IMR-90 (cell line): ENCODE results near the gene GFY. TPM values are rescaled to one million over a fixed set of nuclear protein-coding genes. Genes with fewer than 3 reads are reported as not detected.
A peak's percentile ranks its signal among the peaks of the same experiment; 100 is the strongest.

Source experiments
- ATAC-seq: fragments of 200-7000 bp; cut with Tn5 transposase; 2 replicates; pipeline ENCODE4 v1.9.1; 2020; ENCODE audit warnings: low read depth, mild to moderate bottlenecking, moderate library complexity
- BruUV-seq: library from RNA; stranded (reverse); fragments of 400-500 nt; replicated peaks from 2 replicates; lab custom pipeline; 2021; lab: Mats Ljungman, UMichigan
- CTCF ChIA-PET: fragments of 300-600 bp; formaldehyde crosslinking; extraction: SDS; loops from one replicate; lab custom pipeline; 2021; ENCODE audit warnings: antibody characterized with exemption; lab: Yijun Ruan, JAX
- POLR2A ChIA-PET: fragments of 300-600 bp; sonication (Branson Sonifier 250); formaldehyde crosslinking; loops from one replicate; lab custom pipeline; 2022; ENCODE audit warnings: antibody characterized with exemption; ENCODE audit not compliant: unreplicated experiment; lab: Charles Lee
- DNase-seq: peaks from one replicate; pipeline ENCODE4 v3.0.0; 2013
- H2AFZ ChIP-seq: replicated peaks from 2 replicates; pipeline ENCODE3; 2013; ENCODE audit warnings: low read length, mild to moderate bottlenecking; ENCODE audit not compliant: poor library complexity
- H2AK5ac ChIP-seq: 2 replicates; pipeline ENCODE4 v1.6.1; 2013; ENCODE audit warnings: low read depth, low read length, inconsistent platforms
- H2AK9ac ChIP-seq: replicated peaks from 2 replicates; pipeline ENCODE3; 2013; ENCODE audit warnings: mild to moderate bottlenecking, low read depth, low read length, moderate library complexity; ENCODE audit not compliant: poor library complexity
- H2BK120ac ChIP-seq: 2 replicates; pipeline ENCODE4 v1.6.1; 2013; ENCODE audit warnings: low read depth, low read length, inconsistent platforms
- H2BK15ac ChIP-seq: 3 replicates; pipeline ENCODE4 v1.6.1; 2013; ENCODE audit warnings: low read depth, low read length, inconsistent platforms
- H2BK20ac ChIP-seq: 2 replicates; pipeline ENCODE4 v1.6.1; 2013; ENCODE audit warnings: low read depth, mild to moderate bottlenecking, inconsistent platforms, low read length, moderate library complexity
- H2BK5ac ChIP-seq: 2 replicates; pipeline ENCODE4 v1.6.1; 2013; ENCODE audit warnings: mild to moderate bottlenecking, low read depth, low read length, inconsistent platforms; ENCODE audit not compliant: poor library complexity, severe bottlenecking
- H3K14ac ChIP-seq: replicated peaks from 2 replicates; pipeline ENCODE4 v1.6.1; 2013; ENCODE audit warnings: low read depth, low read length, inconsistent platforms
- H3K18ac ChIP-seq: 2 replicates; pipeline ENCODE4 v1.6.1; 2013; ENCODE audit warnings: low read depth, low read length, control low read depth
- H3K23ac ChIP-seq: 2 replicates; pipeline ENCODE4 v1.6.1; 2013; ENCODE audit warnings: low read depth, low read length, inconsistent platforms
- H3K27ac ChIP-seq: 2 replicates; pipeline ENCODE4 v1.5.1; 2013; ENCODE audit warnings: mild to moderate bottlenecking, control low read depth, low read length; ENCODE audit not compliant: insufficient read depth
- H3K27me3 ChIP-seq: 2 replicates; pipeline ENCODE4 v1.6.1; 2013; ENCODE audit warnings: low read length; ENCODE audit not compliant: control insufficient read depth, insufficient read depth
- H3K36me3 ChIP-seq: 2 replicates; pipeline ENCODE4 v1.6.1; 2013; ENCODE audit warnings: low read length, mixed read lengths; ENCODE audit not compliant: control insufficient read depth, insufficient read depth
- H3K4ac ChIP-seq: 2 replicates; pipeline ENCODE4 v1.6.1; 2013; ENCODE audit warnings: low read depth, low read length, inconsistent platforms
- H3K4me1 ChIP-seq: 2 replicates; pipeline ENCODE4 v1.6.1; 2013; ENCODE audit warnings: low read length, mixed read lengths; ENCODE audit not compliant: control insufficient read depth, insufficient read depth
- H3K4me2 ChIP-seq: 2 replicates; pipeline ENCODE4 v1.6.1; 2013; ENCODE audit warnings: low read depth, mild to moderate bottlenecking, control low read depth, low read length, moderate library complexity
- H3K4me3 ChIP-seq: 2 replicates; pipeline ENCODE4 v1.5.1; 2013; ENCODE audit warnings: low read depth, mild to moderate bottlenecking, control low read depth, low read length, moderate library complexity; ENCODE audit not compliant: insufficient read depth
- H3K56ac ChIP-seq: 2 replicates; pipeline ENCODE4 v1.6.1; 2013; ENCODE audit warnings: low read length, inconsistent platforms; ENCODE audit not compliant: insufficient read depth; ENCODE audit errors: extremely low read depth
- H3K79me1 ChIP-seq, 2 experiments: 2 replicates each; pipeline ENCODE4 v1.6.1; 2013; ENCODE audit warnings: low read length in 2 of 2, inconsistent platforms in 1 of 2, low read depth in 1 of 2
- H3K9ac ChIP-seq: 2 replicates; pipeline ENCODE4 v1.6.1; 2013; ENCODE audit warnings: low read depth, low read length, control low read depth
- H3K9me1 ChIP-seq: 2 replicates; pipeline ENCODE4 v1.6.1; 2013; ENCODE audit warnings: low read length, inconsistent platforms; ENCODE audit not compliant: insufficient read depth
- H3K9me3 ChIP-seq: 2 replicates; pipeline ENCODE4 v1.6.1; 2013; ENCODE audit warnings: low read length; ENCODE audit not compliant: control insufficient read depth, insufficient read depth
- H4K20me1 ChIP-seq: 2 replicates; pipeline ENCODE4 v1.6.1; 2013; ENCODE audit warnings: low read length, inconsistent platforms; ENCODE audit not compliant: insufficient read depth
- H4K5ac ChIP-seq: 2 replicates; pipeline ENCODE4 v1.6.1; 2013; ENCODE audit warnings: mild to moderate bottlenecking, low read depth, low read length, control low read depth
- H4K8ac ChIP-seq, 2 experiments: 2 replicates each; pipeline ENCODE4 v1.6.1; 2013; ENCODE audit warnings: low read depth in 2 of 2, low read length in 2 of 2, control low read depth in 1 of 2, inconsistent platforms in 1 of 2
- H4K91ac ChIP-seq: 2 replicates; pipeline ENCODE4 v1.6.1; 2013; ENCODE audit warnings: low read depth, low read length, inconsistent platforms; ENCODE audit not compliant: insufficient read depth
- BHLHE40 ChIP-seq: fragments of 150-350 bp; IDR thresholded peaks from 2 replicates; pipeline ENCODE4 v1.6.1; 2016; ENCODE audit warnings: mild to moderate bottlenecking, low read depth, low read length
- CEBPB ChIP-seq: IDR thresholded peaks from 2 replicates; pipeline ENCODE4 v1.6.1; 2012; ENCODE audit warnings: low read depth, low read length, improper control_type of control experiment
- CHD1 ChIP-seq: IDR thresholded peaks from 2 replicates; pipeline ENCODE4 v1.6.1; 2012; ENCODE audit warnings: low read depth, low read length, improper control_type of control experiment
- CTCF ChIP-seq: conservative IDR thresholded peaks from 2 replicates; pipeline ENCODE4 v1.5.1; 2012; ENCODE audit warnings: mild to moderate bottlenecking, low read depth, low read length, improper control_type of control experiment
- FOS ChIP-seq: fragments of 150-350 bp; IDR thresholded peaks from 2 replicates; pipeline ENCODE4 v1.6.1; 2016; ENCODE audit warnings: low read depth, low read length
- MAFK ChIP-seq: IDR thresholded peaks from 2 replicates; pipeline ENCODE4 v1.6.1; 2012; ENCODE audit warnings: low read depth, low read length, improper control_type of control experiment
- MAZ ChIP-seq: IDR thresholded peaks from 2 replicates; pipeline ENCODE4 v1.6.1; 2012; ENCODE audit warnings: low read depth, mild to moderate bottlenecking, low read length, improper control_type of control experiment, moderate library complexity, borderline replicate concordance
- MXI1 ChIP-seq: IDR thresholded peaks from 2 replicates; pipeline ENCODE4 v1.6.1; 2012; ENCODE audit warnings: low read depth, mild to moderate bottlenecking, low read length, moderate library complexity, borderline replicate concordance
- NFE2L2 ChIP-seq: fragments of 150-350 bp; IDR thresholded peaks from 2 replicates; pipeline ENCODE4 v1.6.1; 2016; ENCODE audit warnings: low read depth, mild to moderate bottlenecking, low read length
- POLR2A ChIP-seq: IDR thresholded peaks from 2 replicates; pipeline ENCODE4 v1.6.1; 2012; ENCODE audit warnings: mild to moderate bottlenecking, low read depth, low read length
- RAD21 ChIP-seq: IDR thresholded peaks from 2 replicates; pipeline ENCODE4 v1.6.1; 2012; ENCODE audit warnings: low read length, improper control_type of control experiment
- RCOR1 ChIP-seq: IDR thresholded peaks from 2 replicates; pipeline ENCODE4 v1.6.1; 2012; ENCODE audit warnings: mild to moderate bottlenecking, low read length, improper control_type of control experiment; ENCODE audit not compliant: insufficient replicate concordance
- RFX5 ChIP-seq: IDR thresholded peaks from 2 replicates; pipeline ENCODE4 v1.8.0; 2012; ENCODE audit warnings: low read depth, mild to moderate bottlenecking, low read length, moderate library complexity
- SMC3 ChIP-seq: fragments of 150-350 bp; IDR thresholded peaks from 2 replicates; pipeline ENCODE4 v1.6.1; 2016; ENCODE audit warnings: low read depth, mild to moderate bottlenecking, antibody characterized with exemption, low read length, moderate library complexity
- WGBS, 2 experiments: methylation state at CpG; one replicate each; pipeline versions ENCODE4 v1.1.5 to v1.1.7; 2013; ENCODE audit warnings: missing lambda C conversion rate in 2 of 2; ENCODE audit not compliant: insufficient read length in 1 of 2; ENCODE audit errors: extremely low coverage in 2 of 2; 5-methylcytosine and 5-hydroxymethylcytosine counted together
- dilution Hi-C: fragments of 300-500 bp; cut with HindIII; formaldehyde crosslinking; loops from one replicate; pipeline ENCODE4 v1.14.3; 2018; ENCODE audit warnings: low sequenced_read_pairs; ENCODE audit not compliant: unreplicated experiment
- in situ Hi-C: fragments of 300-500 bp; cut with MboI; formaldehyde crosslinking; loops from 3 replicates; pipeline ENCODE4 v1.14.3; 2019; ENCODE audit warnings: low sequenced_read_pairs, inconsistent platforms, mixed read lengths
- intact Hi-C: fragments of 100-400 bp; cut with micrococcal nuclease; formaldehyde crosslinking; loops from 2 replicates; pipeline ENCODE4 v1.10.0; 2022
- polyA plus RNA-seq, 3 experiments: library from polyadenylated mRNA; depleted of rRNA; stranded (reverse); fragments of >200 nt; gene quantifications; 2 replicates each; pipeline ENCODE4 v1.2.3, GENCODE V29; 2012; ENCODE audit warnings: low replicate concordance in 1 of 3
- total RNA-seq: library from RNA; depleted of rRNA; stranded (reverse); fragments of >200 nt; gene quantifications from 2 replicates; pipeline ENCODE4 v1.2.3, GENCODE V29; 2012
- TF ChIP-seq, protein P1 (sequence below): fragments of 150-350 bp; IDR thresholded peaks from 2 replicates; pipeline ENCODE4 v1.6.1; 2017; ENCODE audit warnings: mild to moderate bottlenecking, antibody characterized with exemption, low read length, low read depth

Gene GFY
- total and polyA plus RNA-seq, 2 of the 4 experiments (the other 2 are of a cell fraction), result not detected

DNA sequence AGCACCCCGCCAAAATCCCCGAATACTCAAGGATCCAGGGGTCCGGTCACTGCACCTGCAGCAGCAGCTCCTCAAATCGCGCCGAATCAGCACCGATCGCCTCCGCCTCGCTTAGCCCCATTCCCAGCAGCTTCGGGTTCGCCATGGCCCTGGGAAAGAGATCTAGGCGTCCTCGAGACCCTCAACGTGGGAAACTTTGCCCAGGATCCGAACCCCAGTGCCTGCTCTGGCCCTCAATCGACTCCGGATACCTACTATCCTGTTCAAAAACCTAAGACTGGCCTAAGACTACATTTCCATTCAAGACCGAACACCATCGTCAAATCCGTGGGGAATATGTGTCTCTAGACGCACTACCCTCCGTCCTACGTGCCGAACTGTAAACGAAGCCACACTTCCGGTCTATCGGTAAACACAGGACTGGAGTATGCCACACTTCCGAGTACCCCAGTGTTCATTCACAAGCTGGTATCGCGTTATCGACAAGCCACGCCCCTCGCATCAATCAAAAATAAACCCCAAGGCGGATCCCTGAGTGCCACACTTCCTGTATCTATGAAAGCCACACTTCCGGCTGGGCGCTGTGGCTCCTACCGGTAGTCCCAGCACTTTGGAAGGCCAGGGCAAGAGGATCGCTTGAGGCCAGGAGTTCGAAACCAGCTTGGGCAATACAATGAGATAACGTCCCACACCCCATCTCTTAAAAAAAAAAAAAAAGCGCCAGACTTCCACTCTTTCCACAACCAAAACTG, 26.4 kb downstream of the GFY start, which contains the start of gene PIH1D1:
Gene PIH1D1, minus strand, starts transcription at position 385 of the 752 bp plus-strand sequence. Its CDS starts 240 bp downstream, at position 145.
- Histone ChIP-seq H3K9me1 (peaks cover 11% of the 10 kb centered on the region), H3K36me3 (peaks cover 4% of the 10 kb centered on the region), H3K27ac (peak within 1 kb of the TSS; percentile 87), H3K14ac (peak within 1 kb of the TSS; percentile 89), H2AFZ (peak within 1 kb of the TSS; percentile 100), H3K23ac (peak within 1 kb of the TSS; percentile 63), H2AK9ac (peak within 1 kb of the TSS; percentile 96), H2BK120ac (no peak within 1 kb of the TSS), H3K9ac (peak within 1 kb of the TSS; percentile 72), H3K4me1 (peaks cover 2% of the 10 kb centered on the region; the same call in 1 of the 2 replicates), H3K4me2 (peak within 1 kb of the TSS; percentile 63), H3K27me3 (no peaks in the 10 kb centered on the region), H4K20me1 (peaks cover 3% of the 10 kb centered on the region; the same call in 1 of the 2 replicates), H2BK15ac (no peak within 1 kb of the TSS), H4K5ac (peak within 1 kb of the TSS; percentile 30), H4K8ac (peak within 1 kb of the TSS; percentile 95 to 98), H3K4me3 (peak within 1 kb of the TSS; percentile 56), H2BK20ac (no peak within 1 kb of the TSS), H2BK5ac (peak within 1 kb of the TSS; percentile 82), H2AK5ac (peak within 1 kb of the TSS; percentile 97), H4K91ac (peak within 1 kb of the TSS; percentile 75; the same call in 1 of the 2 replicates), H3K18ac (peak within 1 kb of the TSS; percentile 3; the same call in 1 of the 2 replicates), H3K4ac (peak within 1 kb of the TSS; percentile 78), H3K9me3 (no peaks in the 10 kb centered on the region), H3K56ac (peak within 1 kb of the TSS; percentile 79), H3K79me1 (peaks cover 23 to 58% of the 10 kb centered on the region in 2 experiments)
- peak; percentile 71 for ATAC-seq
- intact Hi-C loops, result no loop called here
- POLR2A ChIA-PET, result interaction anchor here (0.5 kb wide), 1 partner anchor 20 kb away, joined by 6 read pairs; no protein-coding TSS in a partner anchor
- in situ Hi-C loops, result no loop called here
- CTCF ChIA-PET, result no interaction called here
- no TSS peak for BruUV-seq
- 0% methylated on average over 20 of the region's 42 CpGs; no CpG with 5 or more reads in 1 of the 2 experiments for WGBS, 2 experiments
- dilution Hi-C loops, result no loop called here
- peak; percentile 99 for DNase-seq
- TF ChIP-seq MXI1 (no peak), CTCF (no peak), MAZ (peak; percentile 68; the same call in 1 of the 2 replicates), MAFK (no peak), RAD21 (no peak), NFE2L2 (no peak), SMC3 (no peak), BHLHE40 (no peak), RFX5 (no peak), FOS (no peak), POLR2A (peak; percentile 84), CHD1 (no peak), RCOR1 (peak; percentile 88), CEBPB (no peak)
- TF ChIP-seq, protein P1, sequence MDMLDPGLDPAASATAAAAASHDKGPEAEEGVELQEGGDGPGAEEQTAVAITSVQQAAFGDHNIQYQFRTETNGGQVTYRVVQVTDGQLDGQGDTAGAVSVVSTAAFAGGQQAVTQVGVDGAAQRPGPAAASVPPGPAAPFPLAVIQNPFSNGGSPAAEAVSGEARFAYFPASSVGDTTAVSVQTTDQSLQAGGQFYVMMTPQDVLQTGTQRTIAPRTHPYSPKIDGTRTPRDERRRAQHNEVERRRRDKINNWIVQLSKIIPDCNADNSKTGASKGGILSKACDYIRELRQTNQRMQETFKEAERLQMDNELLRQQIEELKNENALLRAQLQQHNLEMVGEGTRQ, result 0 out of 2 replicates have a peak, but pooled peaks have one; percentile 8
